Ecto neural progenitor cell (in vitro differentiated cells): ENCODE results near the gene SUGCT.

Experiments
- DNase-seq: peaks from one replicate; pipeline ENCODE4 v3.0.0-alpha.2; 2018; ENCODE audit warnings: low spot score

Gene SUGCT

DNA sequence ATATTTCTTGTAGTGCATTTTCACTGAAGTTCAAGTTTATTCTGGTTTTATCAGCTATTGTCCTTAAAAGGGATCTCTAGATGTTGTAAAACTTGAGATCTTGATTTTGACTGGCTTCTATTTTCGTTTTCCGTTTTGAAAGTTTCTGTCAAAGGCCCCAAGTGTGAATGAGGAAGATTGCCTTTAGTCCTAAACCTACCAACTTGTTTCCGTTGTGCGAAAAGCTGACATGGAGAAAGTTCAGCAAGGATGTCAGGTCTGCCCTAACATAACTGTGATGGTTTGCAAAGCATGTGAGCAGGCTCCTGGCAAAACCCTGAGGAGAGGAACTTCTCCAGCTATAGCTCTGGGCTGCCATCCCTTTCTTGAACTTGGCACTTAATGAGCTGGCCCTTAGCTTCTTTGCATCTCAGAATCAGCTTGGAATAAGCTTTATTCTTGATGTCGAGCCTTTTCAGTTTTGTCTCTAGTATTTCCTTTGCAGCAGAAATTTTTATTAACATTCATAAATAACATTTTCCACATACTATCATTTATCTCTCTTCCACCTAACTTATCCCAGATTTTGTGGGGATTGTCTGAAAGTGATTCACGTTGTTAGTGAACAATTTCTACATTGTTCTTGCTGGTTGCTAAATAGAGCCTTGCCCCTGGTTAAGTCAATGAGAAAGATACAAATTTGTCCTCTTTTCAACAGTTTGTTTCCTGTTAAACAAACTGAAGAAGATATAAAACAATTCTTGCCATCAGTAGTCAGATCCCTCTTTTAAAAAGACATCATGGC is 559.4 kb downstream of the SUGCT start:
- DNase-seq = no peak

DNA sequence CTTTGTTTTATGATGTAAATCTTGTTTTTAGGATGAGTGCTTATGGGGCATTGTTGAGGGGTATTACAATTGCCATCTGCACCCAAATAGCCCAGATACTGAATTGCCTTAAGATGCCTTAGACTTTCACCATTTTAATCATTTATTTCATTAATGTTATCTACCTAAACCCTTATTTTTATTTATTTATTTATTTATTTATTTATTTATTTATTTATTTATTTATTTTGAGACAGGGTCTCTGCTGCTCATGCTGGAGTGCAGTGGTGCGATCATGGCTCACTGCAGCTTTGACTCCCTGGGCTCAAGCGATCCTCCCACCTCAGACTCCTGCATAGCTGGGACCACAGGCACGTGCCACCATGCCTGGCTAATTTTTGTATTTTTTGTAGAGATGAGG is 560.2 kb downstream of the SUGCT start:
- DNase-seq = no peak

DNA sequence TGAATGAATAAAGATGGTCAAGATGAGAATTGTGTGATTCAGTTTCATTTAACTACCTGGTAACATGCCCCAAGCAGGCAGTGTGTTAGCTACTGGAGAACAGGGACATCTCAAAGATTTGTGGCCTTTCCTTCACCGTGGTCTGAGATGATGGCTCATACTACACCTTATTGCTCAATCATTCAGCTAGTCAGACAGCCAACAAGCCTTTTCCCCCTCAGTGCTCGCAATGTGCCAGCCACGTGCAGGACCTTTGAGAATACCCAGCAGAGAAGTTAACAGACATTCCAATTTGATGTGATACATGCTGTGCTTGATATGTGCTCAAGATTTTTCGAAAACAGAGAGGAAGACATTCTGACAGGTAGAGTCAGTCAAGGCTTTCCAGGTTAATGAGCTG is 562.8 kb downstream of the SUGCT start:
- DNase-seq = no peak

DNA sequence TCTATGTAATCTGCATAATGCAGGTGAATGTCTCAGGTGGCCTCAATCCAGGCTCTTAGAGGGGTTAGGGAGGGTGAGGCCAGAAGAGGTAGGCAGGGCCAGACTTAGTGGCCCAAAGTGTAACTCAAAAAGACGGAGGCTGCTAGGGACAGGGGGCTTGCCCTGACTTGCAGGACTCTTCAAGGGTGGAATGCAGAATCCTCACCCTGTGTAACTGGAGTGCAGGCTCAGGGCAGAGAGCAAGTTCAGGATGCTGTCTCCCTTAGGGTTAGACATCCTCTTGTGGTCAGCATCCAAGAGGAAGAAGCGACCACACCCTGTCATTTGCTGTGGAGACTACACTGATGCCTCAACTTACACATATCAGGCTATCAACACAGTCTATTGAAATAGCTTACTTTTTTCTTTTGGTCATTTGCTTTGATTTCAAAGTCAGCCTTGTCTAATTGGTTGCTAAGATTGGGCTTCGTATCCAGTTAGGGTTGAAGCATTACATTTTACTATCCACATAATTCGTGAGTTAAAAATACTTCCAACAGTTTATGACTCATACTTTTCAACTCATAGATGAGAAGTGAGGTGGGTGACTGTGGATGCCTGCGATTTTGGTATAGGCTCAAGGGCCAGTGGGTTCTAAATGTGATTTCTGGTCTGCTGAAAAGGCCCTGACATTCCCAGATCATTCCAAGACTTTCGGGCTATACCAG is 563.6 kb downstream of the SUGCT start:
- no peak for DNase-seq

DNA sequence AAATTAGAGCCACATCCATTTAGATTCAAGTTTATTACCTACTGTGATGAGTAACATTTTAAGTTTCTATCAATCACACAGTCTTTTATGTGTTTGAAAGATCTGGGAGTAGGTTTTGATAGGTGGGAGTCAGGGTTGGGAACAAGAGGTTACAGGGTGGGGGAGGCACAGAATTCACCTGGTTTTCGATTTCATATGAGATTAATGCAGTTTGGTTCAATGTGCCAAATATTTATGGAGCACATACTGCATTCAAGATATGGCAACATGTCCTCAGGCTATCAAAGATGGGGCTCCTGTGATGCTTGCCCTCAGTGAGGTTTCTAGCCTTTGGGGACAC is 564.1 kb downstream of the SUGCT start:
- DNase-seq = no peak

DNA sequence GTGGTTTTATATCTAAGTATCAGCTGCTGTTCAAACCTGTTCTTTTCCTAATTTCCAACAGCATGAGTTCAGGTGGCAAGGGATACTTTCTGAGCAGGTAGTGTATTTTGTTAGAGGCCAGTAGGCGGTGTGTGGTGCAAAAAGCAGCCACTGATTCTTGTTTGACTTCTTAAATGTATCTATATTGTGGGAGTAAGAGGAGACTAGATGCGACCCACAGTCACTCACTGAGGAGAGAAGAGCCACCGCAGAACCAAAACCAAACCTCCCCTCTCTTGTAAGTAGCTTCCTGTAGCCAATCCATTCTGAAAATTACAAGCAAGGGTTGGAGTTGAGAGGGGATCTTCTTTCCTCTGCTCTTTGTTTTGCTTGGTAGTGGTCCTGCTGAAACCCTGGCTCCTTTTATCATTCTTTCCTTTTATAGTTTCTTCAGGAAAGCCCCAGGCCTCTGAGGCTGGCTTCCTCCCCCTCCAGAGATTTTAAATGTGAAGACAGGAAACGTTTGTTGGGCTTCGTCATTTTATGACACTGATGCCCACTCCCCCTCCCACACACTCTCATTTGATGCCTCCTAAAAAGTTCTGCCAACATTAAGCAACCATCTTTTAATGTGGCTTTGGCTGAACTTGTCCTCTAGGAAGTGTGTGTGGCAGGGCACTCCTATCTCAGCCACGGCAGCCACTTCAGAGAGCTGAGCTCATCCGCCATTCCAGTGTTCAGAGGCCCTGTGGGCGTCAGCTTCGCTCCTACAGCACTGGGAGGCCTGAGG is 566.0 kb downstream of the SUGCT start:
- no peak for DNase-seq

DNA sequence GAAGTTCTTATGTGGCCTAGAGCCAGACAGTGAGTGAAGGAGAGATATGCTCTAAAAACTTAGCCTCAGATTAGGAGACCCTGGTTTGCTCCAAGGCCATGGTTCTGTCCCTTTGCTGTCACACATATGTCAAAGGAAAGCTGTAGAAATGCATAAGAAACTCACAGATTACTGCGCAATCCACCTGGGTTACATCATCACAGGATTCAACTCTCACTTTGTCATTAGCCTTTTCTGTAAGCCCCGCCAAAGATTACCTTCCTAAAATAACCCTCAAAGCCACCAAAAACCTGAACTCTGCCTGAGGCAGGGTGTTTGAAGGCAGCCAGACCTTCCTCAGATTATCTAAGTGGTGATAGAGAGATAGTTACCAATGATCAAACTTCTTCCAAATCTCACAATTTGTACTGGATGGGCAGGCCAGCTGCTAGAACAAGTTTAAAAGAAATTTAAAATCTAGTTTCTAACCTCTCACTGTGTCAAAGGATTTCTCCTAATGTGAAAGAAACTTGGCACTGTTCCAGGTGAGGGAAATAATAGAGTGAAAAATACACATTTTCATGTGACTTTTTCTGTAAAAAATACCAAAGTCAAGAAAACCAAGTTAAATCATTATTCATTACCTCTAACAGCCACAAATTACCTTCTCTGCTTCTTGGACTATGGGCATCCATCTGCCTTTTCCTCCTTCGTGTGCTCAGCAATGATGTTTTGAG is 567.2 kb downstream of the SUGCT start:
- no peak for DNase-seq

DNA sequence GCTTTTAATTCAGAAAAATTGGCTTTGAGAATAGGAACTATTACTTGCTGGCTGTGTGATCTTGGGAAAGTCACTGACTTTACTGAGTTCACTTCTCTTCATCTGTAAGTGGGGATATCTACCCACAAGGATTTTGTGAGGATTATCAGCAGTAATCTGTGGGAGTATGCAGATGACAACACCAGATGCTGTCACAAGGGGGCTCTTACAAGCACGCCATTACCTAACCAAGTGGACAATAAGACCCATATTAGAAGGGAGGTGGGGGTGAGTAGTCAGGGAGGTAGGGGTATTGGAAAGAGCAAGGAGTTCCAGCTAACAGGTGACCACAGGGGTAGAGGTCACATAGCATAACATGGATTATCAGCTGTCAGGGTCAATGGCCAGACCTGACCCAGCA is 569.4 kb downstream of the SUGCT start:
- DNase-seq = no peak

DNA sequence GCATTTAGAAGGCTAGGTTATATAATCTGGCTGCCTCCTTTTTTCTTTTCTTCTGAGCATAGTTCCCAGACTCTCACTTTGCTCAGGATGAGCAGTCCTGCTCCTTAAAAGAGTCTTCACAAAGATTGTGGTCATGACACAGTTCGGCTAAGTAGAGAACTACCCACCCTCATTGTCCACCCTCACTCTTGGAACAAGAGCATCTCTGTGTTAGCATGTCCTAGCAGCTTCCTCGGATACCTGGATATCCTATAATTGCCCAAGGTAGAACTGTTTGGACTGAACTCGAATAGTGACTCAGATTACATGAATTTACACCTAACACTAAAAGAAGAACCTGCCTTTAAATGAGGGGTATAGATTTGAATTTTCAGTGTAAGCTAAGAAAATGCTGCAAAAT is 572.0 kb downstream of the SUGCT start:
- no peak for DNase-seq

DNA sequence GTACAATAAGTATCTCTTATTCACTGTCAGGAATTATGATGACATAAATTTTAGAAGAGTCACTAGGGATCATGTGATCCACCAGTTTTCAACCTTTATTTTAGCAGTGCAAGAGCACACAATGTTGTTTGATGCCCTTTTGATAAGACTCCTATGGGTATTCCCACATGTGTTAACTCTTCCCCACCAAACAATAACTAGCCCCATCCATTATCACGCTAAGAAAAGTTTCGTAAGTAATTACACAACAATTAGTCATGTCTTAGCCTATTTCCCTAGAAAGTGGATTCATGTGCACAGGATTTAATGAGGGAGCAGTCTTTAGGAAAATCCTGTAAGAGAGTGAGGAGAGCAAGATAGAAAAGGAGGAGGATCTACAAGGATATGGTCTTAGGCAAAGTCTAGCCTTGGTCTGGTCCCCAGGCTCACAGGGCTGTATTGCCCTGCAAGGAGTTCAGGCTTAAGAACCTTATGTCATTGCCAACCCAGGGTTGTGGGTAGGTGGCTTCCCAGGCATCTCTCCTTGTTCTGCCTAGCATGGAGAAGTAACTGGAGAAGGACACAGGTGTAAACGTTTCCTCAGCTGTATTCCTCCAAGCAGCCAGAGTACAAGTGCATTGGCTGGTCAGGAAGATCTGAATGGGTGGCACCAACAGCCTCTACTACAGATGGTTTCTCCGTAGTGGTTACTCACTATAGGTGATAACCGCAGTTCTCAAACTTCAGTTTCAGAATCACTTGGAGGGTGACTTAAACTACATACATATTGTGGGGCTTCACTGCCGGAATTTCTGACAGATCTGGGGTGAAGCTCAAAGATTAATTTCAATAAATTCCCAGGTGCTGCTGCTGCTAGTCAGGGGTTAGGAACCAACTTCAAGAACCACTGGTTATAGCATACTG is 574.5 kb downstream of the SUGCT start:
- DNase-seq = no peak

DNA sequence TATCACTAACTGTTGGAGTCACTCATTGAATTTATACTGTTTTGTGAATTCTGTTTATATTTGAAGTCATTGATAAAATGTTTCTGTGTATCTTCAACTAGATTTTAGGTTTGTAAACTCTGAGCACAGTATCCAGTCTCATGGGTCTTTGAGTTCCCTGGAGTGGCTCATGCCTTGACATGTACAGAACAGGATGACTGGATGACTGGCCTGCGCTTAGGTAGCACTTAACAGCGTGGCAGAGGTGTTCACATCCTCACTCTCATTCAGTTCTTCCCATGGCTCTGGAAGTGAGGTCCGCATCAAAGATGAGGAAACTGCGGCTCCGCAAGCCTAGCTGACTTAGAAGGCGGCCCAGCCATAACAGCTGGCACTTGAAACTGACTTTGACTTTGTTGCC is 576.9 kb downstream of the SUGCT start:
- no peak for DNase-seq

DNA sequence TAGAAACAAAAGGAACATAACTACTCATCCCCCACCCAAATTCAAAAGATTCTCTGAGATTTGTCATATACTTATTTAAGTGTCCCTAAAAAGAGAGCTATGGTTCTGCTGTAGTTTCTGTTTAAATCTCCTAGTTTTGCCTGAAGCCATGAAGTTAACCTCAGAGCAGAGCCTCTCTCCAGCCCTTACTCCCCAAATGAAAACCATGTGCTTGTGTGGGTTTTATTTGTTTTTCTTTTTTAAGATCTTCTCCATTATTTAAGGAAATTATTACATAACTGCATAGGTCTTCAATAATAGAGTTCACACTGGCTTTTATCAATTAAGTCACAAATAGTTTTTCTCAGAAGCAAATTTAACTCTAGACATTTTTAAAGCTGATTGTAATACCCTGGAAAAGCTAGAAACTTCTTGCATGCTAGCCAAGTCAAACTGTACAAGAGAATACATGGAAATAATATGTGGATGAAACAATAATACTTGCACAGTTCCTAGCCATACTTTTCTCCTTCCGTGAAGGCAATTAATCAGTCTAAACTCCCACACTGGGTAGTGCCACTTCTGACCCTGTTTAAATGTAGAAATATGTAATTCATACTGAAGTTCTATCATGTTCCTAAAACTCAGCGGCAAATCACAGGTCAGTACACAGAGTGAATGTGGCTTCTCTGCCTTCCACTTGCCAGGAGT is 579.7 kb downstream of the SUGCT start:
- DNase-seq = no peak

DNA sequence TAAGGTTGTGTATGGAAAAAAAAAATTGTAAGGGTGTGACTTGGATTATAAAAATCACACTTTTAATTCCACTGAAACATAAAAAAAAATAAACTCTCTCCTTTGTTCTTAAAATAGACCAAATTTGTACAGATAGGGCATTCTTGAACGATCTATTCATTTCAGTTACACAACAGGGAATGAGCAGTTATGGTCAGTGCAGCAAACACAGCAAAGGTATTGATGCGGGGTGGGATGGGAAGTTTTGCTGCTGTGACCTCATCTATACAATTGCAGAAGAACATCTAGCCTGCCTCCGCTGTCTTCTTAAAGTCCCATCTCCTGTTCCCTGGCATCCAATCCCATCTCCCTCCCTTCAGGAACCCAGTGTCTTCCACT is 580.2 kb downstream of the SUGCT start:
- no peak for DNase-seq

DNA sequence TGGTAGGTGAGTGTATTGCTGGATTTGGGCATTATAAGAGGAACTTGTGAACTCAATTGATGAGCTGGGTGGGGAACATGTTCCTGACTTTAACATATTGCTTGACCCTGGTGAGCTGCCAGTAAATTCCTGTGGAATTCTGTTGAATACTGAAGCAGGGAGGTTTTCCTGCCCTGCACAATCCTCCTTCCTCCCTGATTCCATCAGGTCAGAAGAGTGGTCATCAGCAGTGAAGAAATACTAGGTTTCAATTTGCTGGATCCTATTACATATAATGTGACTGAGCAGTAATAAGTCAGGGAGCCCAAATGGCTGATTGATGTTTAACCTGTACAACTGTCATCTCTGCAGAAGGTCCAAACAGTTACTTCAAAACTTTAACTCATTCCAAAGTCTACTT is 581.2 kb downstream of the SUGCT start:
- DNase-seq = no peak

DNA sequence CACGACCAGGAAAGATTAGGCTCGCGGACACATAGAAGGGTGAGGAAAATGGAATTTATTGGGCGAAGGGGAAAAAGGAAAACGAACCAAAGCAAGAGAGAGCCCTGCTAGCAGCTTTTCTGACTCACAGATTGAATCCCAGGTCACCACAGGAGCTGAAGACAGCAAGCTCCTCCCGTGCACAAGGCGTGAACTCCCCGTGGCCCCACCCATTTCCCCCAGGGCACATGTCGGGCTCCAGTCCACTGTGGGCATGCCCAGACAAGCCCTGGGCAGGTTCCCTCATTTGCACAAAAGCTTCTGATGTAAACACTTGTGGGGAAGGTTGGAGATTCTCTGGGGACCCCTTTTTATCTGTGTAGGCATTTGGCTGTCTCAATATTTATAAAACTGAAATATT is 582.4 kb downstream of the SUGCT start:
- peak; percentile 82 for DNase-seq

DNA sequence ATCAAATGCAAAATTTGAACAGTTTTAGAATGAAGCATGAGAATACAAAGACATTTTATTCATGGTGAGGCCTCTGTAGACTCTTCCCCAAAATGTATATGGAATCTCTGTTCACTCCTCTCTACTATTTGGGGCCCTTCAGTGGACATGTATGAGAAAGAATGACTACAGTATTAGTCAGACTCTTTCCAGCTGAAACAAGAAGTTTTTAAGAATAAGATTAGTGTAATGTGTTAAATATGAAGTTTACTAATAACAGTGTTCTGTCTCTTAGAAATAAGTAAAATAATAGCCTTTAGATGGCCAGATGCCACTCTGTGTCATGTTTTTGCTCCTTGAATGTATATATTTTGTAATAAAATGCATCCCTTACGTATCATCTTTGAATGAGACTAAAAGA is 585.6 kb downstream of the SUGCT start:
- no peak for DNase-seq

DNA sequence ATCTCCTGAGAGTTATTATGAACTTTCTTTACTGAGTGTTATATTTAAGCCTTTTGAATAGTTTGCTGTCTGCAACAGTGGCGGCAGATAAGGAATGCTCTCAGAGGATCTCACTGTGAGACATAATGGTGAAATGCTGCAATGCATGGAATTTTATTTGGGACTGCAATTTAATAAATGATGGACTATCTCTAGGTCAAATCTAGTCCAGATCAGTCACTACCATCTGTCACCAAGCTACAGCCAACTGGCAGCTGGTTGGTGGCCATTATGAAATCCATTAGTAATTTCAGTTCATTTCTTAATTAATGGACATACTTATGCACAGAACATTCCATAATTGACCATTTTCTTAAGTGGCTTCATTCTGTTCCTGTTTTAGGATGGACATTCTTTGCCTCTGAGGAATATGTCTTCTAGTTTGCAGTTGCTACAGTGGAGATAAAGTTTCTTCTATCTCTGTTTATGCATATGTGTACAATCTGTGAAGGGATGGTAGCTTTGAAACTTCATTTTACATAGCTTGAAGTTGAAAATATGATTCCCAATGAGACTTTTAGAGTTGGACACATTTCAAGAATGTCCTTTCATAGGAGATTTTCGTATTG is 586.6 kb downstream of the SUGCT start:
- no peak for DNase-seq

DNA sequence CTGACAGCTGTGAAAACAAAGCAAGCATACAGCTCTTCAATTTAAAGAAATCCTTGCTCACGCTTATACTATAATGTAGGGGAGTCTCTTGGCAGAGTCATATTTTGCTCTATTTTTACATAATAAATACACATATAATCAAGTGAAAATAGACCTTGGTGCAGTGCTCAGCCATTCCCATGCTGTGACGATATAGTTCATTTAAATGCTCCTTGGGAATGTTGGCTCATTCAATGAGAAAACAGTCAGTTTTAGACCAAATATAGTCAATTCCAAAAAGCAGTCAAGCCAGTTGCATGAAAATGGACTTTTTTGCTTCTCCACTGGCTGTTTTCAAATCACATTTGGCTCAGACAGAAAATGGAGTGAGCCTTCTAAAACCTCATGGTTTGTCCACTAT is 587.4 kb downstream of the SUGCT start:
- DNase-seq = no peak

DNA sequence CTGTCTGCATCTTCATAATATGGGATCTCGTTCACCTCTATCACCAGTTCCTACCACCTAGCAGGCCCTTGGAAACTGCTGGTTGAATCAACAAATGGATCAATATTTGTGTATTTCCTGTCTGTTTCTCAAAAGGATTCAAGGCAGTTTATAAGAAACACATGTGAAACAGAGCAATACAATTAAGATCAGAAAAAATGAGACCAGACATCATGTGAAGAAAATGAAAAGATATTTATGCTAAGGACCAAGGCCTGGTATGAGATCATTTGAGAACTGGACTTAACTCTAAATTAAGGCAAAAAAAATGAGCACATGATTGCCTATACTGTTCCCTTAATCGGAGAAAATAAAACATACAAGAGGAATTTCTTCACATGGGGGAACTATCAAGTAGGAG is 589.0 kb downstream of the SUGCT start:
- no peak for DNase-seq

DNA sequence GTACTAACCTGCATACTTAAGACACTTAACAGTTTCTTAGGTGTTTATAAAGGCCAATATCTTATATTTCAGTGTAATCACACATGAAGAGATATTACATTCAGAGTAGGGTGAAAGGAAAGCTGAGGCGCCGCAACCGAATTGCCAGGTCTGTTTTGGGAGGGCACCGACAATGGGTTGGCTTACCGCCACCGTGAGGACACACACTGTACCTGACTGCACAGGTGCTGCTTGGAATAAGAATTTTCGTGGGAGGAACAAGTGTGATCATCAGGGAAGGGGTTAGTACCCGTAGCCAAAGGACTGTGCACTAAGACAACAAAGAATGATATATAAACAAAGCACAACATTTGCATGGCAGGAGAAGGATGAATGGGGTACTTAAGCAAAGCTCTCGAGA is 591.8 kb downstream of the SUGCT start:
- no peak for DNase-seq

DNA sequence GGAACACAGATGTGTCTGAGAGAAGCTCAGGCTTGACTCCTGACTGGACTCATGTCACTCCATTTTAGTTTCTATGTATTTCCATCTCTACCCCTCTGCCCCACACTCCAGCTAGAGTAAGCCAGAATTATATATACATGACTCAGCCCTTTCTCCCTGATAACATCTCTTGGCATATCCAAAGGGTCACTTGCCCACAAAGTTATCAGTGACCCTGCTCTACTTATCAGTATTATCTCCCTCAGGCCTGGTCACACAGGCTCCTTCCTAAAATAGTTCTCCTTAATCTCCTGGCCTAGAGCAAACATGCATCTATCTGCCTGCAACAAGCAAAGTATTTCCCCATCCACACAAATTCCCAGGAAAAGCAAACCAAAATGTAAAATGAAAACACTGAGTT is 598.3 kb downstream of the SUGCT start:
- DNase-seq = no peak
